ENCODE measurements around the gene GNG13.
"Not testable (repeated sequence)": the region's sequence is repeated elsewhere in the genome, so short reads cannot be mapped to it uniquely, and the experiment has no call there.

Gene GNG13, protein sequence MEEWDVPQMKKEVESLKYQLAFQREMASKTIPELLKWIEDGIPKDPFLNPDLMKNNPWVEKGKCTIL

GRCh38 chr16:799948-800833, at the start of gene GNG13:
TSS of gene GNG13 (minus strand) at chr16:800734. CDS start at chr16:799077, 1,657 bp downstream.
- no peak for DNase-seq (ENCODE audit: low spot score)

DNA sequence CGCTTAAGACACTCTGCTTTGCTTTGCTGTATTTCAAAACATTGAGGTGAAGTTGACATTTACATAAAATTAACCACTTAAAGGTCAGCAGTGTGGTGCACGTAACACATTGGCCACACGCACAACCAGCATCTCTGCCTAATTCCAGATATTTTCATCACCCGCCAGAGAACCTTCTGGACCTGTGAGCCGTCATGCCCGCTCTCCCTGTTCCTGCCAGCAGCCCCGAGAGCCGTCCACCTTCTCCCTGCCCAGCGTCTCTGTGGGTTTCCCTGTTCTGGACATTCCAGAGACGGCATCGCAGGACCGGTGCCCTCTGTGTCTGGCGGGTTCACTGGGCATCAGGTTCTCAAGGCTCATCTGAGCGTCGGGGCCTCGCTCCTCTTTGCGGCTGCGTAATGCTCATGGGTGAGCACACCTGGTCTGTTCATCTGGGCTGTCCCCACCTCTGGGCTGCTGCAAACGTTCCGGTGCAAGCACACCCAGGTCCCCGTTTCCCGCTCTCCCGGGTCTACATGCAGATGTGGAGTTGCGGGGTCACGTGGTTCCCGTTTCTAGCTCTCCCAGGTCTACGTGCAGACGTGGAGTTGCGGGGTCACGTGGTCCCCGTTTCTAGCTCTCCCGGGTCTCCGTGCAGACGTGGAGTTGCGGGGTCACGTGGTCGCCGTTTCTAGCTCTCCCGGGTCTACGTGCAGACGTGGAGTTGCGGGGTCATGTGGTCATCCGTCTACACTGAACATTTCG, 48.1 kb upstream of the GNG13 start:
- DNase-seq (ENCODE audit: low spot score) = no peak

DNA sequence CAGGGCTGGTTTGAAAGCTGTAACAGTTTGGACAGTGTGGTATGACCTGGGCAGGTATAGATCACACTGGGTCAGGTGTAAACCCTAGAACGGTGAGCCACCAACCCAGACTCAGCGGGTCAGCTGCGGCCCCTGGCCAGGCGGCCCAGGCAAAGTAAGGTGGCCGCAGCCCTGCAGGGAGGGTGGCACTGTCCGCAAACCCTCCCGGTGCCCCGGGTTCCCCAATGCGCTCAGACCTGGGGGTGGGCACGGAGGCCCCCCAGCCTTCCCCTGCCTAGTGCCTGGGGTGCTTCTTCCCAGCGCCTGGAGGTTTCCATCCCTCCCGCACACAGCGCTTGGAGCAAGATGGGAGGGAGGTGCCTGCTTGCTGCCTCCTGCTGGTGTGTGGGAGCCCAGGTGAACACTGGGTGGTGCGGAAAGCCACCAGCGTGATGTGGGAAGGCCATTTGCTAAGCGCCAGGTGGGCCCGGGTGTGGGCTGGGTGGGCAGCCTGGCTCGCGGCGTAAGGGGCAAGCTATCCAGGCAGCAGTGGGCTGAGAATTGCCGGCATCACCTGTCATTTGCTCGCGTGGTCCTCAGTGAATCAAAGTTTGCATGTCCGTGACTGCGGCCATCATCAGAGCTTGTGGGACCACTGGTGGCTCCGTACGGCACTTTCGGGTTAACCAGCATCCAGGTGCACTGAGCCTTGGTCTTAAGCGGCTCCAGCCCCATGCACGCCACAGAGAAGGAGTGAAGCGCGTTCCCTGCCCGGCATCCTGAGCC, 47.3 kb upstream of the GNG13 start:
- DNase-seq (ENCODE audit: low spot score) = no peak

DNA sequence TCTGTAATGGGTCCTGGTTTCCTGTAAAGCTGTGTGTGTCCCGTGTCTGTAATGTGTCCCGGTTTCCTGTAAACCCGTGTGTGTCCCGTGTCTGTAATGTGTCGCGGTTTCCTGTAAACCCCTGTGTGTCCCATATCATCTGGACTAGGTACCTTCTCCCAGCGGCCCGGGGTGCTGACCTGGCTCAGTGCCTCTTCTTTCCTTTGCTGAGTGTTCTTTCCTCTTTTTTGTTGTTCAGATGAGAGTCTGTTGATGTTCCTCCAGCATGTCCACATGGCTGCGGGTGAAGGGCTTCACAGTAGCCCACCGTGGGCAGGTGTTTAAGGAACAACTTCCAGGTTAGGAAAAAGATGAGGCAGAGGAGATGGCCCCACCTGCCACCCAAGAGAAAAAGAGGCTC, 46.6 kb upstream of the GNG13 start:
- no peak for DNase-seq (ENCODE audit: low spot score)

- DNase-seq (ENCODE audit: low spot score) = no peak
Measured at GRCh38 chr16:845351-845745, 44.8 kb upstream of the GNG13 start.

GRCh38 chr16:844638-845350, 44.3 kb upstream of the GNG13 start:
- DNase-seq (ENCODE audit: low spot score) = no peak

GRCh38 chr16:843771-844170, 43.2 kb upstream of the GNG13 start:
- no peak for DNase-seq (ENCODE audit: low spot score)

DNA sequence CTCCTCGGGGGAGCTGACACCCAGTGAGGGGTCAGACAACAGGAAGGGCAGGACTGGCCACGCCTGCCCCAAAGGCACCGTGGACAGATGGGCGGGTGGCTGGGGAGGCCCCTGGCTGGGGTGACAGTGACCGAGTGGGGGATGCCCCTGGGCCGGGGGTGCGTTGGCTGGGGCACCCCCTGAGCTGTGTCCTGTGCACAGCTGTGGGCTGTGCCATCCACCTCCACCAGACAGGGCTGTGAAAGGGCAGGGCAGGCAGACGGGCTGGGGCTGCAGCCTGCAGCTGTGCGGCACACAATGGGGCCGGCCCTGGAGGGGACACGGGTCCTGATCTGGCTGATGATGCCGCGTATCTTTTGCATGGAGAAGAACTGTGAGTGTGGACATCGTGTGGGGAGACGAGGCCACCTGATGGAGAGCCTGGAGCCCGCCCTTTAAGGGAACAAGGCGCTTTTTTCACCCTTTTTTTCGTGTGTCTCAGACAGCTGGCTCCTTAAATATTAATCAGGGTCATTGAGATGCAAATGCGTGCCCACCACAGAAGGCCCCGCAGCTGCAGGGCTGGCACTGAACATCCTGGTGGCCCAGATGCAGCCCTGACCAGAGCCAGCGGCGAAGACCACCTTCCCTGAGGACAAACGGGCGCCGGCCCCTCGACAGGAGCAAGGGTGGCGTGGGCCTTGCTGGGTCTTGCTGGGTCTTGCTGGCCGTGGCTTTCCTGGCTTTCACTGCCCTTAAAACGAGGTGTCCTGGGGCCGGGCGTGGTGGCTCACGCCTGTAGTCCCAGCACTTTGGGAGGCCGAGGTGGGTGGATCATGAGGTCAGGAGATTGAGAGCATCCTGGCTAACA, 42.4 kb upstream of the GNG13 start:
- no peak for DNase-seq (ENCODE audit: low spot score)

DNA sequence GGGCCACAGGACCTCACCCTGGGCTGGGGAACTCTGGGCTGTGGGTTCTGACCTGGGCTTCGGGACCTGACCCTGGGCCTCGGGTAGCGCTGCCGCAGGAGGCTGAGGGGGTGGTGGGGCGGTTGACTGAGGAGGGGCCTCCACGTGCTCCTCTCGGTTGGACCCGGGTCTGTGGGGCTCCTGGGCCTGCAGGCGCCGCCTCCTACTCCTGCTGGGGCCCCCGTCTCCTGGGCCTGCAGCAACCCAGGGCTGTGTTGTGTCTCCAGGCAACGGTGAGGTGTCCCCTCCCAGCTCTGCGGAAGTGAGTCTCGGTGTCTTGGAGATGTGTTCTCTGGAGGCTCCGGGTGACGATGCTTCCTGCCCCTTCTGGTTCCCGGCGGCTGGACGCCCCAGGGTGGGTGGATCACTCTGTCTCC, 41.5 kb upstream of the GNG13 start:
- no peak for DNase-seq (ENCODE audit: low spot score)

DNA sequence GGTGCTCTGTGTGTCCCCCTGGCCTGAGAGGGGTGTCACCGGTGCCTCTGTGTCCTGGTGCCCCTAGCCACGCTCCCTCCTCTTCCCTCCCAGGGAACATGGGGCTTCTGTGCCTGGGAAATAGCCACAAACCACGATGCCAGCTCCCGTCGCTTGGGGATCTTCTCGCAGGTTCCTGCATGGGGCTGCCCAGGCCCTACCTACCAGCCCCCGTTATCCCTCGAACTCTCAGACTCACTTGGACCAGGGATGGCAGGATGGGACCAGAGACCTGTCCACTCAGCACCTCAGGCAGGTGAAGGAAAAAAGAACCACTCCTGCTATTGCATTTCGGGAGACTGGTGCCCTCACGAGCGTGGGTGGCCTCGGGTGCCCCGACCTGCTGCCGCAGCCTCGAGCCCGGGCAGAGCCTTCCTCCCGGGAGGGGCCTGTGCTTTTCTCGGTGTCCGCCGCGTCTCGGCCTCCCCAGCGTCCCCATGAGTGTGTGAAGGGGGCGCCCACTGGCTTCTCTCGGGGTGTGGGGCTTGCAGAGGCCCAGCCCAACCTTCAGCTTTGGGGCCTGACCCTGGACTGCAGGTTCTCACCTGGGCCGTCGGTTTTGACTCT, 41.0 kb upstream of the GNG13 start:
- DNase-seq (ENCODE audit: low spot score) = no peak

DNA sequence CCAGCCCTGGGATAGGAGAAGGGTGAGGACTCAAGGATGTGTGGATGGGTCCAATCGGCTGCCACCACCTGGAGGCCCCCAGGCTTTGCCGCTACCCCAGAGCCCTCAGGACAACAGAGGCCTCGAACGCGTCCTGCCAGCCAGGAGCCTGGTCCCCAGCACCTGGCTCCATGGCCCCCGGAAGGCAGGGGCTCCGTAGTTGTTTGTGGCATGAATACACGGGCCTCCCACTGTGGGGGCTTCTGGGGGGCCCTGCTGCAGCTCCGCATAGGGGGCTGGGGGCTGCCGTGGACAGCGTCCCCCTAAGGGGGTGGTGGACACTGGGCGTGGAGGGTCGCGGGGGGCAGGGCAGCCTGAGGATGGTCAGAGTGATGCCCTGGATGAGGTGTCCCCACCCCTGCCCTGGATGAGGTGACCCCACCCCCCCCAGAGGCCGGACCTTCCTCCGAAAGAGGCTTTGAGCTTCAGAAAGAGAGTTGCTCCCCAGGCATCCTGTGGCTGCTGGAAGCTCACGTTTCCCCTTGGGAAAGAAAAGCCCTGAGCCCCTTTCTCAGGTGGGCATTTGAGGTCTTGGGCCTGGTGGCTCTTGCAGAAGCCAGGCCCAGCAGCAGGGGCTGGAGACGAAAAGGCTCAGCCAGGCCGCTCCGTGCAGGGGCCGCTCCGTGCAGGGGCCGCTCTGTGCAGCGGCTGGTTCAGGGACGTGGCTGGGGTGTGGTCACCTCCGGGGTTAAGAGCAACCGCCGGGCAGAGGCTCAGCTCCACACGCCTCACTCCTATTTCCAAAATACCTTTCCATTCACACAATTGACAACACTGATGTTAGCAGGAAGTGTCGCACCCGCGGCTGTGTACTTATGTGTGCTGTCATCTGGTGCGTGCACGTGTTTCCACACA, 40.3 kb upstream of the GNG13 start:
- DNase-seq (ENCODE audit: low spot score) = no peak

DNA sequence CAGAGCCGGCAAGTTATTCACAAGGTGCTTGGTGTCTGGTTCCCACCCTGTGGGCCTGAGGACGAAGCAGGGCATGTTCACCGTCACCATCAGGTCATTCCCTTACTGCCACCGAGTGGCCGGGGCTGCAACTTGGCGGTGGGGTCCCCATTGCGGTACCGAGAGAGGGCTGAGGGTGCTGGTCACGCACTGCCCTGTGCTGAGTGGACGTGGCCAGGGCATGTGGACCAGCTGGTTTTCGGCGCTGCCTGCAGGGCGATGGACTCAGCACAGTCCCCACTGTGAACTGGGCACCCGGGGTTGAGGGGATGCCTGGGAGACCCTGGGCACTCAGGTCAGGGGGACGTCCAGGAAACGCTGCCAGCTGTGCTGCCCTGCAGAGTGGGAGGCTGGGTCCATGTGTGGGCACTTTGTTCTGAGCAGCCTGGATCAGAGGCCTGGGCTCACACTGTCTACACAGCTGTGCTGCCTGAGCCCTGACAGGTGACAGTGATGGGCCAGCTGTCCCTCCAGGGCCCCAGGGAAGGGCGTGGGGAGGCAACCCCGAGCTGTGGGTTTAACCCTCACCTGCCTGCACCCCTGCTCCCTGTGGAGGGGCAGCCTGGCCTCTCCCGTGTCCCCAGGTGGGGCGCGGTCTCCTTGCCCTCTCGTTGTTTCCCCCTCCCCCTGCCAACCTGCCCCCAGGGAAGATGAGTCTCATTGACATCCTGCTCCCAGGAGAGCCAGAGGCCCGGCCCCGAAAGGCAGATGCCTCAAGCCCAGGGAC, 39.3 kb upstream of the GNG13 start:
- no peak for DNase-seq (ENCODE audit: low spot score)

DNA sequence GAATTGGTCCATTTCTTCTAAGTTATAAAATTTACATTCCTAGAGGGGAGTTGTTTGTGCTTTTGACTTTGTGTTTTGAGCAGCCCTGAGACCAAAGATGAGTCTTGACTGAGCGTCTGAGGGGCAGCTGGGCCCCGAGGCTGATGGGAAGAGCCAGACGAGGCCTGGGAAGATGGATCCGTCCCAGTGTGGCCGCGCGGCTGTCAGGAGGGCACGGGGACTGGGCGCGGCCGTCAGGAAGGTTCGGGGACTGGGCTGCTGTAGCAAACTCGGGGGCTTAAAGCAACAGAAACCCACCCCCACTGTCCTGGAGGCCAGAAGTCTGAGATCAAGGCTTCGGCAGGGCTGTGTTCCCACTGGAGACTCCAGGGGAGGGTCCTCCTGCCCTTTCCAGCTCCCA, 38.2 kb upstream of the GNG13 start:
- DNase-seq (ENCODE audit: low spot score) = no peak

GRCh38 chr16:836822-837221, 36.3 kb upstream of the GNG13 start:
- not testable (repeated sequence) for DNase-seq (ENCODE audit: low spot score)

DNA sequence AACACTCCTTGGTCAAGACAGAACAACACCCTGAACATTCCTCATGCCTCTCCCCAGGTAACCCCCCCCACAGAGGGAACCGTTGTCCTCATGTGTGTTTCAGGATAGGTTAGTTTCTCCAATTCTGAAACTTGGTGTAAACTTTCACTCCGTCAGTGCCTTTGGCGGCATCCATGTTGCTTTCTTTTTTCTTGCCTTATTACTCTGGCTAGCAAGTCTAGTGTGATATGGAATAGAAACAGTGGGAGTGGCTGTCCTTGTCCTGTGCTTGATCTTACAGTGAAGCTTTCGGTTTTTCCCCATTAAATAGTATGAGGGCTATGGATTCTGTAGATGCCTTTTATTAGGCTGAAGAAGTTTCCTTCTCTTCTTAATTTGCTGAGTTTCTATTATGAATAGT, 35.7 kb upstream of the GNG13 start:
- DNase-seq (ENCODE audit: low spot score) = no peak

DNA sequence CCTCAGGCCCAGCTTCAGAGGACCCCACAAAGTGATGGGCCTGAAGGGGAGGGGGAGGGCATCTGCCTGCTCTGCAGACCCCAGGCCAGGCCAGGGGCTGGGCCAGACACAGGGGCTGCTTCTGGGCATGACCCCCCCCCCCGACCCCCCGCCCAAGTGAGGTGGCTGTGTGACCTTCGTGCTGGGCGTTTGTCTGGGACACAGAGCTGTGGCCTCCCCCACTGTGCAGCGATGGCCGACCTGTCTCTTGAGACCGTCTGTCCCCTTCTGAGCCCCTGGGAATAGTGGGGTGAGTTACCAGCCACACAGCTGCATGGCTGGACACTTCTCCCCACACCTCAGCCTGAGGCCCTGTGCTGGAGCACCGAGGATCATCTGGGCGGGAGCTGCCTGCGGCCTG, 34.8 kb upstream of the GNG13 start:
- no peak for DNase-seq (ENCODE audit: low spot score)

GRCh38 chr16:833411-833810, 32.9 kb upstream of the GNG13 start:
- no peak for DNase-seq (ENCODE audit: low spot score)

DNA sequence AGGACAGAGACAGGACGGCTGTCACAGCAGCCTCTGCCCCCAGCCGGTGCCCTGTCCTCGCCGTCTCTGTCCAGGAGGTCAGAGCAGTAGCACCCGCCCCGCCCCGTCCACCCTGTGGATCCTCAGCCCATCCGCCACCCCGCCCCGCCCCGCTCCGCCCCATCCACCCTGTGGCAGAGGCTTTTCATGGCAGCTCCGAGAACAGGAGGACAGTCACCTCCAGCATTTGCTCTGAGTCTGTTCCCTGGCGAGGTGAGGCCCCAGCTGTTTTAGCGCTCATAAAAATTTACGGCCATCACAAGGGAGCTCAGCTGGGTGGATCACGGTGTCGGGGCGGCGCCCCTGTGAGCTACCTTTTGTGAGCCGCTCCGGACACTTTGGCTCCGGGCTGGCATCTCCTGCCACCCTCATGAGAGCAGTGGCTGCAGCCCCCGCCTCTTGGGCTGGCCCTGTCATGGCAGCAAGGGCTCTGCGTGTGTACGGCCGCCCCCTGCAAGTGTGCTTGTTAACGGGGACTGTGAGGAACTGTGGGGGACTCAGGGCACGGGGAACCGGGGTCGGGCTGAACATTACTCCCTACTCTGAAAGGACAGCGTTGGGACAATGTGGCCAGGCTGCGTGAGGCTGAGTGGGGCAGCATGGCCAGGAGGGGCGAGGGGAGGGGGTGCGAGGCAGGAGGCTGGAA, 32.3 kb upstream of the GNG13 start:
- DNase-seq (ENCODE audit: low spot score) = no peak
